GM19025 (cell line): ENCODE measurements around the gene PHF2.

Experiments used
- ATAC-seq: cut with Tn5 transposase; IDR thresholded peaks from one replicate; pipeline ENCODE4 v1.9.1; 2021; ENCODE audit warnings: mild to moderate bottlenecking, low read depth, moderate library complexity; ENCODE audit not compliant: unreplicated experiment

The PHF2 gene

GRCh38 chr9:93567271-93567959 lies 9.0 kb upstream of the PHF2 start:
- no peak for ATAC-seq

- no peak for ATAC-seq
Measured at GRCh38 chr9:93568169-93568568, 8.2 kb upstream of the PHF2 start.

- ATAC-seq = no peak
Measured at GRCh38 chr9:93569621-93570174, 6.7 kb upstream of the PHF2 start.

- ATAC-seq = no peak
Measured at GRCh38 chr9:93572221-93572620, 4.2 kb upstream of the PHF2 start.

- no peak for ATAC-seq
Measured at GRCh38 chr9:93572636-93573515, 3.5 kb upstream of the PHF2 start.

- ATAC-seq = no peak
Measured at GRCh38 chr9:93573516-93573828, 2.9 kb upstream of the PHF2 start.

GRCh38 chr9:93574091-93574899 lies 2.1 kb upstream of the PHF2 start:
- no peak for ATAC-seq

- ATAC-seq = no peak
Measured at GRCh38 chr9:93574900-93575795, 1.2 kb upstream of the PHF2 start.

DNA sequence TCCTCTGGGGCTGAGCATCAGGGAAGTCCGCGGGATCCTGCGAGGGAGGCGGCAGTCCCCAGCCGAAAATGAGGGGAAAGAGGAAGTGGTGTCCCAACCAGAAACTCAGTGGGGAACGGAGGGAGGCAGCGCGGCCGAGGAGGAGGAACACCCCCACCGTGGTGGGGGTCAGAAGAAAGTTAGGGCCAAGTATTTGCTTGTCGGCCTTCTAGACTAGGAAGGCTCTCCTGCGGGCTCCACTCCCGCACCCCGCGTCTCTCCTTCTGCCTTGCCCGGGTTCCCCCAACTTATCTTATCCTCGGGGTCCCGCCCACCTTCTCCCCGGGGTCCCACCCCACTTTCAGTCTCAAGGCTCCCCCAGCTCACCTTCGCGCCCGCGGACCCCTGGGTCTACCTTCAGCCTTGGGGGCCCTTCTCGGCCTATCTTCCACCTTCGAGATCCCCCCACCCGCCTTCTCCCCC lies 557 bp upstream of the PHF2 start:
- peak; percentile 38 for ATAC-seq

GRCh38 chr9:93577078-93577974 lies 942 bp downstream of the PHF2 start:
- ATAC-seq = peak; percentile 16

- no peak for ATAC-seq
Measured at GRCh38 chr9:93577975-93578682, 1.7 kb downstream of the PHF2 start.

DNA sequence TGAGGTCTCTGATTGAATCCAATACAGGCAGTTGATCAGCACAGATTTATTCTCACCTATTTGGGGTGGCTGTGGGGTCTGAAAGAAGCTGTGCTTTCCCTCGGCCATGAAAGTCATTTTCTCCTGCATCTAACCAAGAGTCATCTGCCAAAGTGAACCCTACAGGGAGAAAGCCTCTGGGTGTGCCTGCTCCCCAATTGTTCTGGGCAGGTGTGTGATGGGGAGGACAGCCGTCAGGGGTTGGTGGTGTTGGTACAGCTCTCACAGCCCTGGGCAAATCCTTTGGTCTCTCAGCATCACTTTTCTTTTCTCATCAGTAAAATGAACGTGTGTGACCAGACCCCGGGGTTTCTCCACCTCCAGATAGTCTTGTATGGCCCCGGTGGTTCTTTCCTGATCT lies 2.5 kb downstream of the PHF2 start:
- no peak for ATAC-seq

- no peak for ATAC-seq
Measured at GRCh38 chr9:93579711-93580516, 3.5 kb downstream of the PHF2 start.

DNA sequence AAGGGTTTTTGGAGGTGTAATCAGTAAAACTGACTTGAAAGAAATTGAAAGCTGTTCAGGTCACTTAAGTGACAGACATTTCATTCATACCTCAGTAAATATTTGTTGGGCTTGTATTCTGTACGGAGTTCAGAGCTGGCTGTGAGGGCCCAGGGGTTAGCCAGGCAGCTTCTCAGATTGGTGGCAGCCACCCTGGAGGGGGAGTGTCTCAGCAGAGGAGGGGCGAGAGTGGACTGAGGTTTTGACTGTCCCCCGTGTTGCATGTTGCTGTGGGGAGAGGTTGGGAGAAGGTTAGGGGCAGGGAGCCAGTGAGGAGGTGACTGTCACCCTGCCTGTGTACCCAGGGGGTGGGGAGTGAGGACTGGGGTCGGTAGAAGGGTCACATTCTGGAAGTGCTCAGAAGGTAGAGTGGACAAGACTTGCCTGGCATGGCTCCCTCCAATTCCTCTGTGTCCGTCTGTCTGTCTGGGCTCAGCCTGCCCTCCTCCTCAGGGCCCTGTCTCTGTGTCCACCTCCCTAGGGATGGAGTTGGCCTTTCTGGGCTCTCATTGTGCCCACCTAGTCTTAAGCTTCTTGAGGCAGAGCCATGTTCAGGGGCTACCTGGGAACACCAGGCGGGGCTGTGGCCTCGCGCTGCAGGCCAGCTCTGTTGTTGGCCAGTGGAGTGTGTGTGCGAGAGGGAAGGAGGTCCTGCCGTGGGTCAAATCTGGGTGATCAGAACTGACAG lies 4.4 kb downstream of the PHF2 start:
- no peak for ATAC-seq

DNA sequence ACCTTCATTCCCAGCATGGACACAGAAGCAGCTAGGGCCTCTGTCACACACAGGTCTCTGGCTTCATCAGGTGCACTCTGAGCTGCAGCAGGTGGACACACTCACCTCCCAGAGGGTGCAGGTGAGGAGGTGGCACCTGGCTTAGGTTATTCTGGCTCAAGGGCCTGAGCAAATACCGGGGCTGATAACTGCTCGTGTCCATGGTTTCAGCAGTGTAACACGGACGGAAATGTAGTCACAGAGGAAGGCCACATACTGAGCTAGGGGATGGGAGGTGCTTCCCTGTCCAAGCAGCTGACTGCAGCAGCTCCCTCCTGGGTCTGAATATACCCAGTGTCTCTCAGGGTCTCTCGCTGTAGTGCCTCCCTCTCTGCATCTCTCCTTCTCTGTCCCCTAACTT lies 5.7 kb downstream of the PHF2 start:
- ATAC-seq = no peak

DNA sequence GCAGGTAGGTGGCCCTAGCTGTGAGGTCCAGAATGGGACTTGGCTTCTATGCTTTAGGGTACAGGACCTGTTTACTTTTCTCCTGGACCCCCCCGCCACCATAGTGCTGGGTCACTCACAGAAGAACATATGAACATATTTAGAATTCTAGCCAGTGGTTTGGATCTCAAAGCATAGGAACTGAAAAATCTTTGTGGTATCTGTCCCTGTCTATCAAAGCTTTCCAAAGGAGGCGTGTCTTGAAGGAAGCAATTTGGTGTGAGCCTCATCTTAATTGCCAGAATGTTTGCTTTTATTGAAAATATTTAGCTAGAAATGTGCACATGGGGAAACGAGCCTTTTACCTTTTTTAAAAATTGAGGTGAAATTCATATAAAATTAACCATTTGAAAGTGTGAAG lies 6.2 kb downstream of the PHF2 start:
- ATAC-seq = no peak

DNA sequence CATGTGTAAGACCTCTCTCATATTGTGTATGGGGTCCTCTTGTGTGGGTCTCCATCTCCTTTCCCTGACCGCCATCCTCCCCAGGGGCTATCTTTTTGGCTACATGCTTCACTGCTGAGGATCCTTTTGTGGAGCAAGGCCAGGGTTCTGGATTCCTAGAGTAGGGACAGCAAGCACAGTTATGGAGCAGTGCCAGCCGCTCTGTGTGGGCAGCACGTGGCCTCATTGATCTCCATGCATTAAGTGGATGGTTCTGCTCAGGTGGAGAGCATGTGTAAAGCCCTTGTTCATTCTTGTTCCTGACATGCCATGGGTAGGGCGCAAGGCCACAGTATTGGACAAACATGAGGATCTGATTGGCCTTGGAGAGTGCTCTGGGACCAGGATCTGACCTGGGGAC lies 8.9 kb downstream of the PHF2 start:
- ATAC-seq = no peak
